Caco-2 (cell line): ENCODE data around the gene RPP30. TPM values are rescaled to one million over a fixed set of nuclear protein-coding genes. Genes with fewer than 3 reads are reported as not detected.

Source experiments
- BruUV-seq: library from RNA; stranded (reverse); fragments of 400-500 nt; replicated peaks from 2 replicates; lab custom pipeline; 2021; lab: Mats Ljungman, UMichigan
- CTCF ChIA-PET: fragments of 300-600 bp; sonication (Branson Sonifier 250); formaldehyde crosslinking; loops from one replicate; lab custom pipeline; 2022; ENCODE audit warnings: antibody characterized with exemption; lab: Charles Lee
- POLR2A ChIA-PET: fragments of 300-600 bp; sonication (Branson Sonifier 250); formaldehyde crosslinking; loops from one replicate; lab custom pipeline; 2022; ENCODE audit warnings: antibody characterized with exemption; lab: Charles Lee
- DNase-seq, 2 experiments: peaks; one replicate each; pipeline versions ENCODE4 v3.0.0 to v3.0.0-alpha.2; 2020 to 2022
- H3K27me3 ChIP-seq: replicated peaks from 2 replicates; pipeline ENCODE4 v1.6.0; 2011; ENCODE audit warnings: low read length; ENCODE audit not compliant: control insufficient read depth, insufficient read depth
- H3K36me3 ChIP-seq: 2 replicates; pipeline ENCODE4 v1.5.1; 2011; ENCODE audit warnings: low read length; ENCODE audit not compliant: control insufficient read depth, insufficient read depth
- H3K4me1 ChIP-seq: fragments of 250-450 bp; sonication (Bioruptor Pico); 2 replicates; pipeline ENCODE4 v1.5.1; 2020; ENCODE audit warnings: mild to moderate bottlenecking
- H3K4me3 ChIP-seq: 2 replicates; pipeline ENCODE4 v1.5.1; 2011; ENCODE audit warnings: low read depth, mild to moderate bottlenecking, control low read depth, low read length
- H3K9me3 ChIP-seq: fragments of 250-450 bp; sonication (Bioruptor Pico); 2 replicates; pipeline ENCODE4 v1.5.1; 2020; ENCODE audit warnings: mild to moderate bottlenecking, moderate library complexity
- H3K27ac Mint-ChIP-seq: one replicate; pipeline ENCODE4 v1.8.0; 2022; ENCODE audit warnings: mixed read lengths; ENCODE audit not compliant: unreplicated experiment
- H3K27me3 Mint-ChIP-seq: one replicate; pipeline ENCODE4 v1.8.0; 2022; ENCODE audit warnings: mixed read lengths; ENCODE audit not compliant: insufficient read depth, unreplicated experiment
- H3K36me3 Mint-ChIP-seq: one replicate; pipeline ENCODE4 v1.8.0; 2022; ENCODE audit warnings: mild to moderate bottlenecking, mixed read lengths; ENCODE audit not compliant: insufficient read depth, unreplicated experiment
- H3K4me1 Mint-ChIP-seq: one replicate; pipeline ENCODE4 v1.8.0; 2022; ENCODE audit warnings: low read depth, mixed read lengths; ENCODE audit not compliant: unreplicated experiment
- H3K4me3 Mint-ChIP-seq: one replicate; pipeline ENCODE4 v1.8.0; 2022; ENCODE audit warnings: mild to moderate bottlenecking, moderate library complexity, mixed read lengths; ENCODE audit not compliant: unreplicated experiment
- H3K9me3 Mint-ChIP-seq: one replicate; pipeline ENCODE4 v1.8.0; 2022; ENCODE audit warnings: mixed read lengths; ENCODE audit not compliant: unreplicated experiment
- CTCF ChIP-seq, 2 experiments: fragments of 200-600 bp in 1 of 2; IDR thresholded peaks; 1 replicate in 1 of 2; 2 replicates in 1 of 2; pipeline versions ENCODE4 v1.5.1 to v1.8.0; 2011 to 2022; ENCODE audit warnings: antibody characterized with exemption in 1 of 2, control low read depth in 1 of 2, inconsistent platforms in 1 of 2, low read depth in 1 of 2, low read length in 1 of 2, mild to moderate bottlenecking in 1 of 2, moderate library complexity in 1 of 2; ENCODE audit not compliant: insufficient read depth in 1 of 2, severe bottlenecking in 1 of 2, unreplicated experiment in 1 of 2
- intact Hi-C: fragments of 100-400 bp; cut with micrococcal nuclease; formaldehyde crosslinking; loops from one replicate; pipeline ENCODE4 v1.10.0; 2022; ENCODE audit not compliant: unreplicated experiment
- total RNA-seq: library from RNA; stranded (reverse); gene quantifications from 2 replicates; pipeline ENCODE4 v1.2.3, GENCODE V29; 2022

The RPP30 gene
- total RNA-seq, 1 experiment from 2014 or later = 67.6 TPM

DNA sequence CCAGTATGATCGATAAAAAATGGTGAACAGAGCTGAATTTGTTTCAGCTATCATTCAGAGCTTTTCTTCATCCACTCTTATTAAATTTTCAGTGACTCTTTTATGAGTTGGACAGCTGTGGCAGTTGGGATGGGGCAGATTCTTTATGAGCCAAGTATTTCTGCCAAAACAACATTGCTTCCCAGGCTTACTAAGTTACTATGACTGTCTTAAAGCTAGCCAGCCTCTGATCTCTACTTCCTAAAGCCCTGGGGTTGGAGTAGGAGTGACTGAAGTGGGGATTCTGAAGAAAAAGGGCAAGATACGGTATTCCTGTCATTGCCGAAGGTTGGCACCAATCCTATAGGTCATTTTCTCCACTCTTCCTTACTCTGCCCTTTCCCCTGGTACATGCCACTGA, 12.7 kb downstream of the RPP30 start:
- Mint-ChIP-seq H3K36me3 (peaks cover 46% of the 10 kb centered on the region), H3K4me3 (no peak overlapping the region), H3K4me1 (no peaks in the 10 kb centered on the region), H3K27ac (no peak overlapping the region), H3K27me3 (no peaks in the 10 kb centered on the region), H3K9me3 (no peaks in the 10 kb centered on the region)
- BruUV-seq = no TSS peak
- Histone ChIP-seq H3K4me1 (no peaks in the 10 kb centered on the region), H3K9me3 (no peaks in the 10 kb centered on the region), H3K27me3 (no peaks in the 10 kb centered on the region), H3K36me3 (no peaks in the 10 kb centered on the region; the same call in 1 of the 2 replicates), H3K4me3 (no peak overlapping the region)
- no peak for DNase-seq
- no peak for TF ChIP-seq CTCF (IDR thresholded peaks at IDR 0.05; ENCODE audit: insufficient read depth in 1 of 2, low read depth in 1 of 2, low read length in 1 of 2, severe bottlenecking in 1 of 2, unreplicated experiment in 1 of 2)
- intact Hi-C loops = no loop called here
- ChIA-PET CTCF (no interaction called here), POLR2A (interaction anchor here (0.6 kb wide), 1 partner anchor 489 kb away, joined by 3 read pairs; no protein-coding TSS in a partner anchor)

- Mint-ChIP-seq H3K27ac (no peak overlapping the region), H3K27me3 (no peaks in the 10 kb centered on the region), H3K9me3 (no peaks in the 10 kb centered on the region), H3K4me1 (no peaks in the 10 kb centered on the region), H3K4me3 (no peak overlapping the region), H3K36me3 (peaks cover 53% of the 10 kb centered on the region)
- no peaks in the 10 kb centered on the region for H3K9me3 ChIP-seq
- intact Hi-C loops = no loop called here
- BruUV-seq = no TSS peak
- H3K4me3 ChIP-seq = no peak overlapping the region
- TF ChIP-seq CTCF (IDR thresholded peaks at IDR 0.05; ENCODE audit: insufficient read depth in 1 of 2, low read depth in 1 of 2, low read length in 1 of 2, severe bottlenecking in 1 of 2, unreplicated experiment in 1 of 2) = no peak
- no peaks in the 10 kb centered on the region; the same call in 1 of the 2 replicates for H3K36me3 ChIP-seq
- H3K4me1 ChIP-seq = no peaks in the 10 kb centered on the region
- H3K27me3 ChIP-seq = no peaks in the 10 kb centered on the region
- POLR2A ChIA-PET = no interaction called here
- CTCF ChIA-PET = no interaction called here
- no peak for DNase-seq
These were observed 13.4 kb downstream of the RPP30 start for GRCh38 chr10:90885176-90885575.

- Histone ChIP-seq H3K27me3 (no peaks in the 10 kb centered on the region), H3K36me3 (no peaks in the 10 kb centered on the region), H3K4me3 (no peak overlapping the region), H3K4me1 (no peaks in the 10 kb centered on the region), H3K9me3 (no peaks in the 10 kb centered on the region)
- POLR2A ChIA-PET = no interaction called here
- CTCF ChIA-PET = no interaction called here
- Mint-ChIP-seq H3K27ac (no peak overlapping the region), H3K4me1 (no peaks in the 10 kb centered on the region), H3K27me3 (no peaks in the 10 kb centered on the region), H3K9me3 (no peaks in the 10 kb centered on the region), H3K36me3 (peaks cover 47% of the 10 kb centered on the region), H3K4me3 (no peak overlapping the region)
- TF ChIP-seq CTCF (IDR thresholded peaks at IDR 0.05; ENCODE audit: insufficient read depth in 1 of 2, low read depth in 1 of 2, low read length in 1 of 2, severe bottlenecking in 1 of 2, unreplicated experiment in 1 of 2) = no peak
- DNase-seq = no peak
- no TSS peak for BruUV-seq
- intact Hi-C loops = no loop called here
These were observed 15.8 kb downstream of the RPP30 start for GRCh38 chr10:90887555-90887954.
